K562 (cell line): Measurements from ENCODE around the gene KLC1. TPM values are rescaled to one million over a fixed set of nuclear protein-coding genes. Genes with fewer than 3 reads are reported as not detected.
A peak's percentile ranks its signal among the peaks of the same experiment; 100 is the strongest.

Experiments used
- ATAC-seq: fragments of 200-7000 bp; cut with Tn5 transposase; 3 replicates; pipeline ENCODE4 v1.9.1; 2020; ENCODE audit warnings: moderate library complexity
- BruUV-seq: library from RNA; stranded (reverse); fragments of 400-500 nt; replicated peaks from 2 replicates; lab custom pipeline; 2021; lab: Mats Ljungman, UMichigan
- CTCF ChIA-PET: fragments of 300-600 bp; formaldehyde crosslinking; extraction: SDS; loops from one replicate; lab custom pipeline; 2021; ENCODE audit warnings: low intra/inter-chr PET ratio; lab: Yijun Ruan, JAX
- POLR2A ChIA-PET: fragments of 300-600, 350-650 bp; sonication (Branson Sonifier 250); formaldehyde crosslinking; extraction: SDS; loops from one replicate; lab custom pipeline; 2021; ENCODE audit warnings: antibody characterized with exemption, inconsistent platforms; lab: Yijun Ruan, JAX
- DNase-seq, 4 experiments: peaks; one replicate each; pipeline versions ENCODE4 v3.0.0 to v3.0.0-alpha.2; 2011 to 2018; ENCODE audit warnings: low spot score in 3 of 4, mixed read lengths in 3 of 4; ENCODE audit errors: extremely low read depth in 1 of 4
- FAIRE-seq: peaks from 2 replicates; lab custom pipeline; 2011; peaks lifted over from hg19 to GRCh38; lab: Jason Lieb, UNC
- H2AFZ ChIP-seq: 2 replicates; pipeline ENCODE4 v1.6.0; 2011; ENCODE audit warnings: low read depth, low read length, control low read depth, inconsistent platforms
- H3K27ac ChIP-seq: fragments of 200-600 bp; 3 replicates; pipeline ENCODE4 v1.8.0; 2011; ENCODE audit warnings: low read depth, mild to moderate bottlenecking, control low read depth, inconsistent platforms, low read length, moderate library complexity, mixed read lengths; ENCODE audit errors: extremely low read depth
- H3K27me3 ChIP-seq, 2 experiments: fragments of 300-600 bp in 1 of 2; 2 replicates in 1 of 2; 3 replicates in 1 of 2; pipeline versions ENCODE4 v1.6.0 to v1.8.0; 2011; ENCODE audit warnings: inconsistent platforms in 2 of 2, low read length in 2 of 2, mild to moderate bottlenecking in 1 of 2, mixed read lengths in 1 of 2, moderate library complexity in 1 of 2; ENCODE audit not compliant: control insufficient read depth in 2 of 2, insufficient read depth in 2 of 2
- H3K36me3 ChIP-seq: fragments of 300-600 bp; 3 replicates; pipeline ENCODE4 v1.8.0; 2011; ENCODE audit warnings: mild to moderate bottlenecking, low read length, inconsistent platforms; ENCODE audit not compliant: control insufficient read depth, insufficient read depth
- H3K4me1 ChIP-seq, 2 experiments: fragments of 200-600 bp in 1 of 2; replicated peaks in 1 of 2; 2 replicates in 1 of 2; 3 replicates in 1 of 2; pipeline versions ENCODE4 v1.5.1 to v1.8.0; 2011; ENCODE audit warnings: inconsistent platforms in 2 of 2, low read length in 2 of 2, mild to moderate bottlenecking in 1 of 2, mixed read lengths in 1 of 2, moderate library complexity in 1 of 2; ENCODE audit not compliant: control insufficient read depth in 2 of 2, insufficient read depth in 2 of 2
- H3K4me2 ChIP-seq: 2 replicates; pipeline ENCODE4 v1.6.1; 2011; ENCODE audit warnings: low read length, control low read depth, inconsistent platforms, mixed read lengths; ENCODE audit not compliant: insufficient read depth
- H3K4me3 ChIP-seq: fragments of 200-600 bp; sonication (generic), shearing (Covaris generic); 2 replicates; pipeline ENCODE4 v1.5.1; 2016; ENCODE audit warnings: control low read depth, inconsistent platforms
- H3K79me2 ChIP-seq: fragments of 200-600 bp; 3 replicates; pipeline ENCODE4 v1.8.0; 2011; ENCODE audit warnings: low read length, inconsistent platforms; ENCODE audit not compliant: control insufficient read depth, insufficient read depth
- H3K9ac ChIP-seq, 2 experiments: 2 replicates each; pipeline versions ENCODE4 v1.6.0 to v1.6.1; 2011; ENCODE audit warnings: low read depth in 2 of 2, low read length in 2 of 2, control low read depth in 1 of 2, inconsistent platforms in 1 of 2, mild to moderate bottlenecking in 1 of 2, mixed read lengths in 1 of 2; ENCODE audit not compliant: insufficient read depth in 1 of 2
- H3K9me1 ChIP-seq: one replicate; pipeline ENCODE4 v1.6.0; 2011; ENCODE audit warnings: inconsistent platforms, mild to moderate bottlenecking, low read length, moderate library complexity; ENCODE audit not compliant: control insufficient read depth, insufficient read depth
- H3K9me3 ChIP-seq: replicated peaks from 2 replicates; pipeline ENCODE4 v1.5.1; 2011; ENCODE audit warnings: low read depth, low read length, inconsistent platforms; ENCODE audit not compliant: control insufficient read depth, insufficient read depth
- H4K20me1 ChIP-seq: replicated peaks from 2 replicates; pipeline ENCODE4 v1.6.1; 2011; ENCODE audit warnings: low read length, inconsistent platforms, mixed read lengths; ENCODE audit not compliant: control insufficient read depth, insufficient read depth
- EZH2 ChIP-seq: IDR thresholded peaks from 2 replicates; pipeline ENCODE4 v1.6.1; 2012; ENCODE audit warnings: low read depth, mild to moderate bottlenecking, inconsistent platforms, low read length, borderline replicate concordance
- POLR2G ChIP-seq: fragments of 200-400 bp; formaldehyde crosslinking; IDR thresholded peaks from 2 replicates; pipeline ENCODE4 v1.6.1; 2017; ENCODE audit warnings: low read depth, mild to moderate bottlenecking, antibody characterized with exemption, low read length, moderate library complexity
- SREBF1 ChIP-seq: fragments of 150-350 bp; IDR thresholded peaks from 2 replicates; pipeline ENCODE4 v1.6.1; 2014; ENCODE audit warnings: antibody characterized with exemption, low read depth, low read length, borderline replicate concordance
- ZNF232 ChIP-seq: sonication (generic); formaldehyde crosslinking; IDR thresholded peaks from 2 replicates; pipeline ENCODE4 v1.8.0; 2022; ENCODE audit warnings: mild to moderate bottlenecking, missing genetic modification reagents
- ZNF277 ChIP-seq: fragments of 250-450 bp; sonication (Bioruptor Pico); IDR thresholded peaks from 2 replicates; pipeline ENCODE4 v1.8.0; 2022; ENCODE audit warnings: inconsistent platforms, mild to moderate bottlenecking, moderate library complexity, borderline replicate concordance
- ZNF280A ChIP-seq: fragments of 450-650 bp; IDR thresholded peaks from 2 replicates; pipeline ENCODE4 v1.6.1; 2018; ENCODE audit warnings: mild to moderate bottlenecking, low read depth; ENCODE audit not compliant: partially characterized antibody
- ZNF668 ChIP-seq: fragments of 250-450 bp; sonication (Bioruptor Pico); IDR thresholded peaks from 2 replicates; pipeline ENCODE4 v1.8.0; 2022; ENCODE audit warnings: mild to moderate bottlenecking, inconsistent platforms
- ZNF695 ChIP-seq: fragments of 450-650 bp; formaldehyde crosslinking; IDR thresholded peaks from 2 replicates; pipeline ENCODE4 v1.4.0; 2020; ENCODE audit warnings: mild to moderate bottlenecking, moderate library complexity
- WGBS: fragments of 100-300 bp; shearing (Covaris generic); methylation state at CpG from one replicate; pipeline ENCODE4 v1.1.6; 2016; ENCODE audit warnings: low coverage, mixed read lengths; ENCODE audit not compliant: insufficient coverage; ENCODE audit errors: missing lambda C conversion rate; 5-methylcytosine and 5-hydroxymethylcytosine counted together
- in situ Hi-C: fragments of 300-500 bp; cut with MboI; formaldehyde crosslinking; loops from 4 replicates; pipeline ENCODE4 v1.15.0; 2018; ENCODE audit warnings: inconsistent platforms, mixed read lengths
- intact Hi-C: fragments of 100-400 bp; cut with micrococcal nuclease; formaldehyde crosslinking; loops from 2 replicates; pipeline ENCODE4 v1.14.2; 2022
- polyA plus RNA-seq, 8 experiments: library from polyadenylated mRNA; depleted of rRNA in 4 of 8; stranded (reverse) in 5 of 8; unstranded in 3 of 8; fragments of >200 nt; fragmentation: Nextera tagmentation in 2 of 8; fragmentation: Illumina TruSeq in 1 of 8; extraction: Ambion mirVana in 2 of 8; extraction: Trizol in 1 of 8; gene quantifications; 2 replicates each; pipeline versions ENCODE4 v1.2.1 to v1.2.3, GENCODE V29; 2011 to 2014; ENCODE audit warnings: inconsistent platforms in 1 of 8, missing spikeins in 1 of 8
- total RNA-seq, 7 experiments: library from RNA; depleted of rRNA in 6 of 7; stranded (reverse); fragments of >200 nt in 6 of 7; fragmentation: Illumina TruSeq in 2 of 7; extraction: Trizol in 2 of 7; gene quantifications; 2 replicates each; pipeline versions ENCODE4 v1.2.1 to v1.2.3, GENCODE V29; 2011 to 2021; ENCODE audit warnings: low replicate concordance in 1 of 7

KLC1 gene
- total and polyA plus RNA-seq, 9 of the 15 experiments (the other 6 are each of a cell fraction or from before 2014, with no cell fraction given) = 4.9 to 134 (median 54.8) TPM

- FAIRE-seq = no peak
- 88% methylated on average over 19 of the region's 26 CpGs for WGBS
- POLR2A ChIA-PET = no interaction called here
Observed at GRCh38 chr14:103581954-103582703, 46.9 kb upstream of the KLC1 start.

More at GRCh38 chr14:103581954-103582703, 46.9 kb upstream of the KLC1 start:
- Histone ChIP-seq H3K4me2 (no peak overlapping the region), H3K27ac (no peak overlapping the region), H2AFZ (no peak overlapping the region), H3K9me3 (no peaks in the 10 kb centered on the region), H3K9ac (no peak overlapping the region), H3K9me1 (no peaks in the 10 kb centered on the region), H3K4me1 (no peaks in the 10 kb centered on the region), H3K36me3 (peaks cover 8% of the 10 kb centered on the region; the same call in 1 of the 3 replicates), H3K79me2 (no peaks in the 10 kb centered on the region), H3K27me3 (no peaks in the 10 kb centered on the region), H4K20me1 (0 out of 2 replicates have a peak, but pooled peaks cover 7% of the 10 kb centered on the region), H3K4me3 (no peak overlapping the region)
- no TSS peak for BruUV-seq
- ATAC-seq = no peak
- CTCF ChIA-PET = no interaction called here
- intact Hi-C loops (no loop called here), in situ Hi-C loops (no loop called here)
- TF ChIP-seq ZNF695 = no peak
- TF ChIP-seq POLR2G = peak; percentile 38
- no peak for TF ChIP-seq ZNF277
- no peak for TF ChIP-seq EZH2
- TF ChIP-seq SREBF1 = no peak
- TF ChIP-seq ZNF668 (CRISPR knock-in tag) = no peak
- TF ChIP-seq ZNF280A = no peak
- no peak for TF ChIP-seq ZNF232 (CRISPR knock-in tag)
- no peak for DNase-seq
